Upper lobe of left lung (tissue), 4 donors: Measurements from ENCODE around the gene FHDC1.

Experiments used
- POLR2A ChIP-seq, 4 donors: fragments of 450-650 bp; IDR thresholded peaks; one replicate each; pipeline ENCODE4 v1.5.1; 2016 to 2017; ENCODE audit warnings: antibody characterized with exemption in 4 of 4, mild to moderate bottlenecking in 2 of 4
- TF ChIP-seq, protein P1 (sequence below), 6 experiments: fragments of 450-650 bp in 4 of 6; fragments of 200-600 bp in 2 of 6; sonication (generic) in 2 of 6; IDR thresholded peaks; one replicate each; pipeline ENCODE4 v1.5.1; 2016 to 2019; ENCODE audit warnings: antibody characterized with exemption in 6 of 6

DNA sequence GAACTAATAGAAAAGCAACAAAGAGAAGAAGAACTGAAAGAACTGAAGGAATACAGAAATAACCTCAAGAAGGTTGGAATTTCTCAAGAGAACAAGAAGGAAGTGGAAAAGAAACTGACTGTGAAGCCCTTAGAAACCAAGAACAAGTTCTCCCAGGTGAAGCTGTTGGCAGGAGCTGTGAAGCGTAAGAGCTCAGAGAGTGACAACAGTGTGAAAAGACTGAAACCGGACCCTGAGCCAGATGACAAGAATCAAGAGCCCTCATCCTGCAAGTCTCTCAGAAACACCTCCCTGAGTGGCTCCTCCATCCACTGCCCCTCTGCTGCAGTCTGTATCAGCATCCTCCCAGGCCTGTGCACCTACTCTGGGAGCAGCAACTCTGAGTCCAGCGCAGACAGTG lies 8.4 kb upstream of the FHDC1 start:
- TF ChIP-seq, protein P1, sequence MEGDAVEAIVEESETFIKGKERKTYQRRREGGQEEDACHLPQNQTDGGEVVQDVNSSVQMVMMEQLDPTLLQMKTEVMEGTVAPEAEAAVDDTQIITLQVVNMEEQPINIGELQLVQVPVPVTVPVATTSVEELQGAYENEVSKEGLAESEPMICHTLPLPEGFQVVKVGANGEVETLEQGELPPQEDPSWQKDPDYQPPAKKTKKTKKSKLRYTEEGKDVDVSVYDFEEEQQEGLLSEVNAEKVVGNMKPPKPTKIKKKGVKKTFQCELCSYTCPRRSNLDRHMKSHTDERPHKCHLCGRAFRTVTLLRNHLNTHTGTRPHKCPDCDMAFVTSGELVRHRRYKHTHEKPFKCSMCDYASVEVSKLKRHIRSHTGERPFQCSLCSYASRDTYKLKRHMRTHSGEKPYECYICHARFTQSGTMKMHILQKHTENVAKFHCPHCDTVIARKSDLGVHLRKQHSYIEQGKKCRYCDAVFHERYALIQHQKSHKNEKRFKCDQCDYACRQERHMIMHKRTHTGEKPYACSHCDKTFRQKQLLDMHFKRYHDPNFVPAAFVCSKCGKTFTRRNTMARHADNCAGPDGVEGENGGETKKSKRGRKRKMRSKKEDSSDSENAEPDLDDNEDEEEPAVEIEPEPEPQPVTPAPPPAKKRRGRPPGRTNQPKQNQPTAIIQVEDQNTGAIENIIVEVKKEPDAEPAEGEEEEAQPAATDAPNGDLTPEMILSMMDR (IDR thresholded peaks at IDR 0.05): no peak
- TF ChIP-seq POLR2A (IDR thresholded peaks at IDR 0.05): no peak
